Suprapubic skin (tissue), 3 donors: Measurements from ENCODE around the gene TSC22D3.

Experiments used
- CTCF ChIP-seq, 2 donors: fragments of 200-600 bp in 1 of 2; fragments of 450-650 bp in 1 of 2; sonication (generic) in 1 of 2; IDR thresholded peaks; one replicate each; pipeline ENCODE4 v1.5.1; 2016 to 2019; ENCODE audit warnings: antibody characterized with exemption in 2 of 2, mild to moderate bottlenecking in 1 of 2, moderate library complexity in 1 of 2
- EP300 ChIP-seq: sonication (generic); formaldehyde crosslinking; IDR thresholded peaks from one replicate; pipeline ENCODE4 v1.6.1; 2017; ENCODE audit warnings: antibody characterized with exemption
- POLR2A ChIP-seq, 2 donors: fragments of 450-650 bp; IDR thresholded peaks; one replicate each; pipeline ENCODE4 v1.6.1; 2017; ENCODE audit warnings: antibody characterized with exemption in 2 of 2, mild to moderate bottlenecking in 2 of 2, moderate library complexity in 2 of 2

- no peak for TF ChIP-seq CTCF (IDR thresholded peaks at IDR 0.05)
- TF ChIP-seq EP300 = peak; percentile 63
- no peak for TF ChIP-seq POLR2A (IDR thresholded peaks at IDR 0.05)
Measured at GRCh38 chrX:107700317-107700774, 75.2 kb downstream of the TSC22D3 start.
